Activated naive CD8-positive, alpha-beta T cell treated with anti-CD3 and anti-CD28 coated beads, Interleukin-2, amount 50 U/mL, for 24 hours (primary cell): ENCODE measurements around the gene CAMK1G.

Experiments used
- ATAC-seq: fragments of 150-1000 bp; cut with Tn5 transposase; one replicate; pipeline ENCODE4 v1.10.0; 2021
- DNase-seq: peaks from one replicate; pipeline ENCODE4 v3.0.0; 2021
- H3K27ac Mint-ChIP-seq: one replicate; pipeline ENCODE4 v1.8.0; 2021; ENCODE audit warnings: mild to moderate bottlenecking, mixed read lengths
- H3K27me3 Mint-ChIP-seq: one replicate; pipeline ENCODE4 v1.8.0; 2021; ENCODE audit warnings: mixed read lengths
- H3K36me3 Mint-ChIP-seq: one replicate; pipeline ENCODE4 v1.8.0; 2021; ENCODE audit warnings: low read depth, mixed read lengths
- H3K4me1 Mint-ChIP-seq: one replicate; pipeline ENCODE4 v1.8.0; 2021; ENCODE audit warnings: mixed read lengths
- H3K4me3 Mint-ChIP-seq: one replicate; pipeline ENCODE4 v1.8.0; 2021; ENCODE audit warnings: mild to moderate bottlenecking, moderate library complexity, mixed read lengths
- H3K9me3 Mint-ChIP-seq: one replicate; pipeline ENCODE4 v1.8.0; 2021; ENCODE audit warnings: mixed read lengths

The CAMK1G gene

DNA sequence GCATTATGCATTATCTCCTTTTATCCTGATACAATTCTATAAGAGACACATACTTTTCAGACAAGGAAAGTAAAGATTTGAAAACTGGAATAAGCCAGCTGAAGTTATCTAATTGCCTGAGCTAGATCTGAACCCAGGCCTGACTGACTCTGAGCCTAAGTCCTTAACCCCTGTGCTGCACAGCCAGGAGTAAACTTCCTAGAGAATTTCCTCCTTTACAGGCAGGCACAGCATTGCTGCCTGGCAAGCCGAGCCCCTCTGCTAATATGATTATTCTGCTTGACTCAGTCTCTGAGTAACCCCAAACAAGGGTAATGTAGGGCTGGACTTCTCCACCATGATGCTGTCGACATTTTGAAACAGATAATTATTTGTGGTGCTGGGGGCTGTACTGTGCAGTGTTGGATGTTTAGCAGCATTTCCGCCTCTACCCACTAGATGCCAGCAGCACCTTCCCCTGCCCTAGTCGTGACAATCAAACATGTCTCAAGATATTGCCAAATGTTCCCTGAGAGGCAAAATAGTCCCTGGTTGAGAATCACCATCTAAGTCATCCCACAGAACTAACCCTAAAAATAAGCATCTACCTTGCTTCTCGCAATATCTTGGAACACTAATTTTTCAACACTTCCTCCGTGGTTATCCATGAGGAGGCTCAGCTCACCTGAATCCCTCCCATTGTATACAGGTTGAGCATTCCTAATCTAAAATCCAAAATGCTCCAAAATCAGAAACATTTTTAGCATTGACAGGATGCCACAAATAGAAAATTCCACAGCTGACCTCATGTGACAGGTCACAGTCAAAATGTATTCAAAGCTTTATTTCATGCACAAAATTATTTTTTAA is 18.5 kb downstream of the CAMK1G start:
- no peak overlapping the region for H3K4me3 Mint-ChIP-seq
- no peaks in the 10 kb centered on the region for H3K4me1 Mint-ChIP-seq
- no peaks in the 10 kb centered on the region for H3K9me3 Mint-ChIP-seq
- ATAC-seq = peak; percentile 86
- peak; percentile 28 for DNase-seq
- H3K27me3 Mint-ChIP-seq = peaks cover 7% of the 10 kb centered on the region
- no peak overlapping the region for H3K27ac Mint-ChIP-seq
- no peaks in the 10 kb centered on the region for H3K36me3 Mint-ChIP-seq

- Mint-ChIP-seq H3K9me3 (no peaks in the 10 kb centered on the region), H3K36me3 (no peaks in the 10 kb centered on the region), H3K27ac (no peak overlapping the region), H3K27me3 (peaks cover 7% of the 10 kb centered on the region), H3K4me1 (no peaks in the 10 kb centered on the region), H3K4me3 (no peak overlapping the region)
- no peak for DNase-seq
- ATAC-seq = no peak
Observed at GRCh38 chr1:209603877-209604276, 20.4 kb downstream of the CAMK1G start.

- H3K4me1 Mint-ChIP-seq = no peaks in the 10 kb centered on the region
- H3K27ac Mint-ChIP-seq = peak overlapping the region; percentile 47
- no peaks in the 10 kb centered on the region for H3K9me3 Mint-ChIP-seq
- peak; percentile 92 for ATAC-seq
- H3K36me3 Mint-ChIP-seq = no peaks in the 10 kb centered on the region
- H3K27me3 Mint-ChIP-seq = no peaks in the 10 kb centered on the region
- peak; percentile 39 for DNase-seq
- no peak overlapping the region for H3K4me3 Mint-ChIP-seq
Observed at GRCh38 chr1:209607102-209607794, 23.7 kb downstream of the CAMK1G start.

DNA sequence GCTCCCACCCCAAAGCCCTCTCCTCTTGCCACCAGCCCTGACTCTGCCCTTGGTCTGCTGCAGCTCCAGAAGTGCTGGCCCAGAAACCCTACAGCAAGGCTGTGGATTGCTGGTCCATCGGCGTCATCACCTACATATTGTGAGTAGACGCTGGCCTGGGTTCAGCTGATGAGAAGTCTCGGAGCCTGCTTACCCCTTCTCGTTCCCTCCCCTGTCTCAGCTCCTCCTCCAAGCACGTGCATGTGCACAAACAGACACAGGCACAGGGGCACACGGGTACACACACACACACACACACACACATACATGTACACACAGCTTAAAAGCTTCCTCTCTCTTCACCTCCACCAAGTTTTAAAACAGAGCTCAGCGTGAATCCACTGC is 24.3 kb downstream of the CAMK1G start:
- peak overlapping the region; percentile 47 for H3K27ac Mint-ChIP-seq
- DNase-seq = no peak
- no peaks in the 10 kb centered on the region for H3K4me1 Mint-ChIP-seq
- H3K4me3 Mint-ChIP-seq = no peak overlapping the region
- no peaks in the 10 kb centered on the region for H3K36me3 Mint-ChIP-seq
- no peaks in the 10 kb centered on the region for H3K9me3 Mint-ChIP-seq
- peak; percentile 7 for ATAC-seq
- H3K27me3 Mint-ChIP-seq = no peaks in the 10 kb centered on the region

DNA sequence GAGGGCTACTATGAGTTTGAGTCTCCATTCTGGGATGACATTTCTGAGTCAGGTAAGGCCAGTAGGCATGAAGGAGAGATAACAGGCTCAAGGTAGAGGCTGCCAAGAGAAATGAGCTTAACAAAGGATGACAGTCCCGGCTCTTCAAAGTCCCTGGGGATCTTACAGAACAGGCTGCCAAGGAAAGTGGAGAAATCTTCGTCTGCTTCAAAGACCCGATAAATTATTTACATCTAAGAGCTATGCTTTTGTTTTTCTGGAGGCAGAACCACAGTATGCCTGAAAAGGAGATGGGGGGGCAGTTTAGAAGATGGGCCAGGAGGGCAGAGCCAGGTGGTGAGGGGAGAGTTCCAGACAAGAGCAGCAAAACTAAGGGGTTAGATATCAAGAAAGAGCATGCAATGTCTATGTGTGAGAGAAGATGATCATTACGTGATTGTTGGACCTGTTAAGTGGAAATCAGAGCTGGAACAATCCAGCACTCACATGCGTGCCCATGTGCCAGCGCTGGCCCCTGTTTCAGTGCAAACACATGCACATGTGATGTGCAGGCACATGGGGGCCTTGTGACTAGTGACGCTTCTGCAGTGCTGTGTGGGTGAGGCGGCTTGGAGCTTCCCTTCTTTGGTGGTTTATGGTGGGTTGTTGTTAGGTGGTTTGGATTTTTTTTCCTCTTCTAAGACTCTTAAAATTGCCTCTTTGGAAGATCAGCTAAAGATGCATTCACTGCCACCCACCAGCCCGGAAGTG is 25.7 kb downstream of the CAMK1G start:
- H3K36me3 Mint-ChIP-seq = no peaks in the 10 kb centered on the region
- no peak for ATAC-seq
- no peaks in the 10 kb centered on the region for H3K9me3 Mint-ChIP-seq
- H3K27ac Mint-ChIP-seq = no peak overlapping the region
- H3K27me3 Mint-ChIP-seq = no peaks in the 10 kb centered on the region
- H3K4me3 Mint-ChIP-seq = no peak overlapping the region
- no peaks in the 10 kb centered on the region for H3K4me1 Mint-ChIP-seq
- DNase-seq = no peak

GRCh38 chr1:209609791-209610630 is 26.5 kb downstream of the CAMK1G start:
- DNase-seq (no peak), ATAC-seq (no peak)
- Mint-ChIP-seq H3K27me3 (no peaks in the 10 kb centered on the region), H3K9me3 (no peaks in the 10 kb centered on the region), H3K4me1 (no peaks in the 10 kb centered on the region), H3K36me3 (no peaks in the 10 kb centered on the region), H3K4me3 (no peak overlapping the region), H3K27ac (no peak overlapping the region)

- no peaks in the 10 kb centered on the region for H3K36me3 Mint-ChIP-seq
- H3K4me1 Mint-ChIP-seq = no peaks in the 10 kb centered on the region
- no peaks in the 10 kb centered on the region for H3K27me3 Mint-ChIP-seq
- H3K4me3 Mint-ChIP-seq = no peak overlapping the region
- H3K27ac Mint-ChIP-seq = no peak overlapping the region
- no peak for ATAC-seq
- DNase-seq = no peak
- H3K9me3 Mint-ChIP-seq = no peaks in the 10 kb centered on the region
Observed at GRCh38 chr1:209610631-209610905, 27.1 kb downstream of the CAMK1G start.

- ATAC-seq (no peak), DNase-seq (no peak)
- Mint-ChIP-seq H3K4me3 (no peak overlapping the region), H3K9me3 (no peaks in the 10 kb centered on the region), H3K27me3 (no peaks in the 10 kb centered on the region), H3K36me3 (no peaks in the 10 kb centered on the region), H3K27ac (no peak overlapping the region), H3K4me1 (no peaks in the 10 kb centered on the region)
Observed at GRCh38 chr1:209611771-209612570, 28.5 kb downstream of the CAMK1G start.

DNA sequence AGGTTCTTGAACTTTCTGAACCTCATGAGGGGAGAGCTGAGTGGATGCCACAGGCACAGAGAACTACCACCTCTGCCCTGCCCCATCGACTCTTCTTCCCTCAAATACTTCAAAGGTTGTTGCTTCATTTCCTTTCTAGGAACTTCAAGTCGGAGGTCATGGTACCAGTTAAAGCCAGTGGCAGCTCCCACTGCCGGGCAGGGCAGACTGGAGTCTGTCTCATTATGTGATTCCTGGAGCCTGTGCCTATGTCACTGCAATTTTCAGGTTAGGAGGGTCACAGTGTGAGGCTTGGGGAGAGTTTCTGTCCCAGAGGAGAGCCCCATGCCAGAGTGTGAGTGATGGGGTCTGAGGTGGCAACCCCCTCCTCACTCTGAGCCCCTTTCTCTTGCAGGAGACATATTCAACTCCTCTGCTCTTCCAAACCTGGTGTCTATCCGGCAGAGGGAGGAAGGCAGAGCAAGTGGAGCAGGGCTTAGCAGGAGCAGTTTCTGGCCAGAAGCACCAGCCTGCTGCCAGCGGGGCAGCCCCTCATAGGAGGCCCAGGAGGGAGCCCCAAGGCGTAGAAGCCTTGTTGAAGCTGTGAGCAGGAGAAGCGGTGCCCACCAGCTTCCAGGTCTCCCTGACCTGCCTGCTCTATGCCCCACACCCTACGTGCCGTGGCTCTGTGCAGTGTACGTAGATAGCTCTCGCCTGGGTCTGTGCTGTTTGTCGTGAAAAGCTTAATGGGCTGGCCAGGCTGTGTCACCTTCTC is 29.3 kb downstream of the CAMK1G start:
- Mint-ChIP-seq H3K27ac (no peak overlapping the region), H3K4me1 (no peaks in the 10 kb centered on the region), H3K4me3 (no peak overlapping the region), H3K9me3 (no peaks in the 10 kb centered on the region), H3K36me3 (no peaks in the 10 kb centered on the region), H3K27me3 (no peaks in the 10 kb centered on the region)
- DNase-seq (no peak), ATAC-seq (no peak)

DNA sequence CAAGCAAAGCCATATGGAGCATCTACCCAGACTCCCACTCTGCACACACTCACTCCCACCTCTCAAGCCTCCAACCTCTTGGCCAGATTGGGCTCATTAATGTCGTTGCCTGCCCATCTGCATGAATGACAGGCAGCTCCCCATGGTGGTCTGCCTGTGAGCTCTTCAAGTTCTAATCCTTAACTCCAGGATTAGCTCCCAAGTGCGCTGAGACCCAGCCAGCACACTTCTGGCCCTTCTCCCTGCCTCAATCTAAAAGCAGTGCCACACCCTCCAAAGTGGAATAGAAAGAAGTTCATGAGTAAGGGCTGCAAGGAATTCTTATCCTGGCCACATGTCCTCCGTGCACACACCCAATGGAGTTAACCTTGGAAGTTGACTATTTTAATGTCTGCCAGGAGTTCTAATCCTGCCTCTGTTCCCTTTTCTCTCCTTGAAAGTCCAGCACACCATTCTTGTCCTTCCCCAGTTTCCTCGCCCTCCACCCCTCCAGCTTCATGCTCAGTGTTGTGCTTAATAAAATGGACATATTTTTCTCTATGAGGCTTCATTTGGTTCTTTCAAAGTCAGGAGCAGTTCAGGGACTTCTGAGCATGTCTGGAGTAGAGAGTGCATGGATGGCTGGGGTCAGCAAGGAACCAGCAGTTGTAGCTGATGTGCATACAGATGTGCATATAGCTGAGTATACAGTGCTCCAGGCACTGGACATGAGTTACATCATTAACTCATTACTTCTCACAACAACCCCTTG is 30.1 kb downstream of the CAMK1G start:
- no peak for ATAC-seq
- H3K36me3 Mint-ChIP-seq = no peaks in the 10 kb centered on the region
- no peak overlapping the region for H3K4me3 Mint-ChIP-seq
- H3K4me1 Mint-ChIP-seq = no peaks in the 10 kb centered on the region
- H3K9me3 Mint-ChIP-seq = no peaks in the 10 kb centered on the region
- no peak for DNase-seq
- H3K27ac Mint-ChIP-seq = no peak overlapping the region
- H3K27me3 Mint-ChIP-seq = no peaks in the 10 kb centered on the region

GRCh38 chr1:209614151-209614420 is 30.6 kb downstream of the CAMK1G start:
- Mint-ChIP-seq H3K4me1 (no peaks in the 10 kb centered on the region), H3K36me3 (no peaks in the 10 kb centered on the region), H3K9me3 (no peaks in the 10 kb centered on the region), H3K27ac (no peak overlapping the region), H3K27me3 (no peaks in the 10 kb centered on the region), H3K4me3 (no peak overlapping the region)
- DNase-seq = no peak
- no peak for ATAC-seq

GRCh38 chr1:209614906-209615305 is 31.4 kb downstream of the CAMK1G start:
- Mint-ChIP-seq H3K36me3 (no peaks in the 10 kb centered on the region), H3K27ac (no peak overlapping the region), H3K9me3 (no peaks in the 10 kb centered on the region), H3K27me3 (no peaks in the 10 kb centered on the region), H3K4me3 (no peak overlapping the region), H3K4me1 (no peaks in the 10 kb centered on the region)
- no peak for ATAC-seq
- no peak for DNase-seq
